IPS DF 6.9 (cell line): ENCODE results near the gene OBP2A.

ENCODE experiments used
- DNase-seq: peaks from one replicate; pipeline ENCODE4 v3.0.0-alpha.2; 2013; ENCODE audit warnings: low read depth, low spot score
- H3K27ac ChIP-seq: one replicate; pipeline ENCODE4 v1.5.1; 2013; ENCODE audit warnings: low read length, control low read depth
- H3K27me3 ChIP-seq: 2 replicates; pipeline ENCODE4 v1.6.1; 2013; ENCODE audit warnings: mild to moderate bottlenecking, low read length; ENCODE audit not compliant: control insufficient read depth, insufficient read depth
- H3K36me3 ChIP-seq: 2 replicates; pipeline ENCODE4 v1.6.1; 2013; ENCODE audit warnings: low read length; ENCODE audit not compliant: control insufficient read depth, insufficient read depth
- H3K4me1 ChIP-seq: 2 replicates; pipeline ENCODE4 v1.6.1; 2013; ENCODE audit warnings: low read length; ENCODE audit not compliant: control insufficient read depth, insufficient read depth
- H3K4me3 ChIP-seq: 2 replicates; pipeline ENCODE4 v1.5.1; 2013; ENCODE audit warnings: mild to moderate bottlenecking, low read length
- H3K9me3 ChIP-seq: 2 replicates; pipeline ENCODE4 v1.6.1; 2013; ENCODE audit warnings: low read length, inconsistent platforms; ENCODE audit not compliant: control insufficient read depth, insufficient read depth
- WGBS: extraction: QIAGEN DNeasy Blood & Tissue Kit; methylation state at CpG from one replicate; pipeline ENCODE4 v1.1.7; 2013; ENCODE audit warnings: mixed read lengths, missing lambda C conversion rate; ENCODE audit not compliant: insufficient read length, insufficient coverage; 5-methylcytosine and 5-hydroxymethylcytosine counted together

The OBP2A gene

GRCh38 chr9:135588886-135589595 is 43.1 kb downstream of the OBP2A start:
- no peak for DNase-seq
- no peaks in the 10 kb centered on the region for H3K36me3 ChIP-seq
- no peaks in the 10 kb centered on the region for H3K27me3 ChIP-seq
- H3K27ac ChIP-seq = no peak overlapping the region
- H3K4me1 ChIP-seq = no peaks in the 10 kb centered on the region
- no CpG with 5 or more reads among the region's 20 CpGs for WGBS
- H3K9me3 ChIP-seq = no peaks in the 10 kb centered on the region
- no peak overlapping the region for H3K4me3 ChIP-seq

GRCh38 chr9:135589596-135590485 is 43.9 kb downstream of the OBP2A start:
- no peaks in the 10 kb centered on the region for H3K4me1 ChIP-seq
- no peak overlapping the region for H3K27ac ChIP-seq
- no peaks in the 10 kb centered on the region for H3K27me3 ChIP-seq
- no peak overlapping the region for H3K4me3 ChIP-seq
- WGBS = no CpG with 5 or more reads among the region's 15 CpGs
- no peaks in the 10 kb centered on the region for H3K36me3 ChIP-seq
- H3K9me3 ChIP-seq = no peaks in the 10 kb centered on the region
- no peak for DNase-seq

GRCh38 chr9:135590486-135591079 is 44.7 kb downstream of the OBP2A start:
- Histone ChIP-seq H3K9me3 (no peaks in the 10 kb centered on the region), H3K27me3 (no peaks in the 10 kb centered on the region), H3K36me3 (no peaks in the 10 kb centered on the region), H3K4me3 (no peak overlapping the region), H3K4me1 (no peaks in the 10 kb centered on the region), H3K27ac (no peak overlapping the region)
- DNase-seq = no peak
- WGBS = no CpG with 5 or more reads among the region's 25 CpGs

- WGBS = no CpG with 5 or more reads among the region's 22 CpGs
- no peaks in the 10 kb centered on the region for H3K4me1 ChIP-seq
- no peaks in the 10 kb centered on the region for H3K9me3 ChIP-seq
- no peak for DNase-seq
- no peak overlapping the region for H3K27ac ChIP-seq
- no peak overlapping the region for H3K4me3 ChIP-seq
- no peaks in the 10 kb centered on the region for H3K36me3 ChIP-seq
- H3K27me3 ChIP-seq = no peaks in the 10 kb centered on the region
Measured at GRCh38 chr9:135591506-135592330, 45.8 kb downstream of the OBP2A start.

GRCh38 chr9:135592331-135592590 is 46.3 kb downstream of the OBP2A start:
- Histone ChIP-seq H3K27me3 (no peaks in the 10 kb centered on the region), H3K27ac (no peak overlapping the region)
- WGBS = no CpG with 5 or more reads among the region's 5 CpGs

GRCh38 chr9:135592625-135593024 is 46.7 kb downstream of the OBP2A start:
- WGBS = no CpG with 5 or more reads among the region's 13 CpGs
- Histone ChIP-seq H3K4me1 (no peaks in the 10 kb centered on the region), H3K27ac (no peak overlapping the region), H3K4me3 (no peak overlapping the region), H3K27me3 (no peaks in the 10 kb centered on the region), H3K9me3 (no peaks in the 10 kb centered on the region), H3K36me3 (no peaks in the 10 kb centered on the region)
- no peak for DNase-seq

More at GRCh38 chr9:135592331-135592590, 46.3 kb downstream of the OBP2A start:
- Histone ChIP-seq H3K4me3 (no peak overlapping the region), H3K36me3 (no peaks in the 10 kb centered on the region), H3K9me3 (no peaks in the 10 kb centered on the region), H3K4me1 (no peaks in the 10 kb centered on the region)
- no peak for DNase-seq

- no peak overlapping the region for H3K4me3 ChIP-seq
- H3K9me3 ChIP-seq = no peaks in the 10 kb centered on the region
- no peaks in the 10 kb centered on the region for H3K27me3 ChIP-seq
- no peak for DNase-seq
- no peaks in the 10 kb centered on the region for H3K36me3 ChIP-seq
- WGBS = no CpG with 5 or more reads among the region's 2 CpGs
- no peak overlapping the region for H3K27ac ChIP-seq
- H3K4me1 ChIP-seq = no peaks in the 10 kb centered on the region
Measured at GRCh38 chr9:135596211-135596610, 50.3 kb downstream of the OBP2A start.
